Colonic mucosa (tissue), 4 donors: ENCODE measurements around the gene SHLD3. TPM values are rescaled to one million over a fixed set of nuclear protein-coding genes. Genes with fewer than 3 reads are reported as not detected.
A peak's percentile ranks its signal among the peaks of the same experiment; 100 is the strongest.

Experiments used
- DNase-seq: peaks from one replicate; pipeline ENCODE4 v3.0.0-alpha.2; 2020
- H3K27ac ChIP-seq: fragments of 200-600 bp; one replicate; pipeline ENCODE4 v1.8.0; 2021
- H3K27me3 ChIP-seq: fragments of 200-600 bp; one replicate; pipeline ENCODE4 v1.8.0; 2021
- H3K36me3 ChIP-seq: fragments of 200-600 bp; one replicate; pipeline ENCODE4 v1.8.0; 2021
- H3K4me1 ChIP-seq: fragments of 200-600 bp; one replicate; pipeline ENCODE4 v1.8.0; 2021; ENCODE audit warnings: mild to moderate bottlenecking
- H3K4me3 ChIP-seq: fragments of 200-600 bp; one replicate; pipeline ENCODE4 v1.8.0; 2021
- H3K9ac ChIP-seq, 2 donors: one replicate each; pipeline ENCODE4 v1.7.0; 2013; ENCODE audit warnings: control low read depth in 2 of 2, low read depth in 2 of 2, low read length in 2 of 2
- H3K9me3 ChIP-seq: fragments of 200-600 bp; one replicate; pipeline ENCODE4 v1.8.0; 2021
- intact Hi-C: fragments of 100-400 bp; cut with DNase I; formaldehyde crosslinking; loops from one replicate; pipeline ENCODE4 v1.14.1; 2022
- total RNA-seq, 2 donors: library from RNA; stranded (reverse); fragmentation: NEBNext Ultra II Directional in 1 of 2; extraction: Animal tissue kit (Norgen Biotek cat#: 25700) in 1 of 2; gene quantifications; one replicate each; pipeline ENCODE4 v1.2.1, GENCODE V29; 2021
- TF ChIP-seq, protein P1 (sequence below): fragments of 200-600 bp; IDR thresholded peaks from one replicate; pipeline ENCODE4 v1.8.0; 2022; ENCODE audit warnings: antibody characterized with exemption, mild to moderate bottlenecking
- donor health status: healthy.
- donor health status: DM: no; HTN: no; CAD: no.
- donor health status: DM: no; HTN: no; CAD: no.

The SHLD3 gene
- total RNA-seq, 2 donors from 2014 or later: 3.1 to 3.9 TPM

DNA sequence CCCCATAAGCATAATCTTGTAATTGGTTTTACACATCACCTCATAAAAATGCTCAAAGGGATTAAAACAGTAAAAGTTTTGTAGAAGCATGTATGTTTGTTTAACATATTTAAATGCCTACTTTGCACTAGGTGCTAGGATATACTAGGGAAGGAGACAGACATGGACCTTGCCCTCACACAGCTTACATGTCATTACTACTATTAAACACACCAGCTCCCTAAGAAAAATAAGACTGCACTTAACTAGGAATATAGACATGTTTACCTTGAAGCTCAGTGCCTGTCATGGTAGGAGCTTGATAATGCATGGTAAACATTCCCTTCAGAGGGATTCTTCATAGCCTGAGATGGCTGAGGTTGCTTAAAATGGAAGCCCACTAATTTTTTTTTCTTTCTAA is 6.2 kb downstream of the SHLD3 start:
- no peak for DNase-seq
- H3K9me3 ChIP-seq: no peaks in the 10 kb centered on the region
- H3K4me1 ChIP-seq: peaks cover 3% of the 10 kb centered on the region
- TF ChIP-seq, protein P1, sequence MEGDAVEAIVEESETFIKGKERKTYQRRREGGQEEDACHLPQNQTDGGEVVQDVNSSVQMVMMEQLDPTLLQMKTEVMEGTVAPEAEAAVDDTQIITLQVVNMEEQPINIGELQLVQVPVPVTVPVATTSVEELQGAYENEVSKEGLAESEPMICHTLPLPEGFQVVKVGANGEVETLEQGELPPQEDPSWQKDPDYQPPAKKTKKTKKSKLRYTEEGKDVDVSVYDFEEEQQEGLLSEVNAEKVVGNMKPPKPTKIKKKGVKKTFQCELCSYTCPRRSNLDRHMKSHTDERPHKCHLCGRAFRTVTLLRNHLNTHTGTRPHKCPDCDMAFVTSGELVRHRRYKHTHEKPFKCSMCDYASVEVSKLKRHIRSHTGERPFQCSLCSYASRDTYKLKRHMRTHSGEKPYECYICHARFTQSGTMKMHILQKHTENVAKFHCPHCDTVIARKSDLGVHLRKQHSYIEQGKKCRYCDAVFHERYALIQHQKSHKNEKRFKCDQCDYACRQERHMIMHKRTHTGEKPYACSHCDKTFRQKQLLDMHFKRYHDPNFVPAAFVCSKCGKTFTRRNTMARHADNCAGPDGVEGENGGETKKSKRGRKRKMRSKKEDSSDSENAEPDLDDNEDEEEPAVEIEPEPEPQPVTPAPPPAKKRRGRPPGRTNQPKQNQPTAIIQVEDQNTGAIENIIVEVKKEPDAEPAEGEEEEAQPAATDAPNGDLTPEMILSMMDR: no peak
- no peaks in the 10 kb centered on the region for H3K36me3 ChIP-seq
- intact Hi-C loops: no loop called here
- no peaks in the 10 kb centered on the region for H3K27me3 ChIP-seq
- no peak overlapping the region for H3K9ac ChIP-seq
- H3K27ac ChIP-seq: no peak overlapping the region
- H3K4me3 ChIP-seq: no peak overlapping the region

DNA sequence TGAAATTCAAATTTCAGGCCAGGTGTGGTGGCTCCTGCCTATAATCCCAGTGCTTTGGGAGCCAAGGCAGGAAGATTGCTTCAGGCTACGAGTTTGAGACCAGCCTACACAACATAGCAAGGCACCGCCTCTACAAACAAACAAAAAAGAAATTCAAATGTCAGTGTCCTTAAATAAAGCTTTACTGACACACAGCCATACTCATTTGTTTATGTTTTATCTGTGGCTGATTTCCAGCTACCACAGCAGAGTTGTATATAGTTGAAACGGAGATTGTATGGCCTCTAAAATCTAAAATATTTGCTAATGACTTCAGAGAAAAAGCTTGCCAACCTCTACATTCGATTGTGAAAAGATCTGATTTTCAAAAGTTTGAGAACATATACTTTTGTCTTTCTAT is 15.4 kb downstream of the SHLD3 start:
- no peaks in the 10 kb centered on the region for H3K9me3 ChIP-seq
- intact Hi-C loops: no loop called here
- no peaks in the 10 kb centered on the region for H3K4me1 ChIP-seq
- H3K27ac ChIP-seq: no peak overlapping the region
- DNase-seq: no peak
- H3K27me3 ChIP-seq: no peaks in the 10 kb centered on the region
- TF ChIP-seq, protein P1: no peak
- no peaks in the 10 kb centered on the region for H3K36me3 ChIP-seq
- no peak overlapping the region for H3K9ac ChIP-seq
- no peak overlapping the region for H3K4me3 ChIP-seq

DNA sequence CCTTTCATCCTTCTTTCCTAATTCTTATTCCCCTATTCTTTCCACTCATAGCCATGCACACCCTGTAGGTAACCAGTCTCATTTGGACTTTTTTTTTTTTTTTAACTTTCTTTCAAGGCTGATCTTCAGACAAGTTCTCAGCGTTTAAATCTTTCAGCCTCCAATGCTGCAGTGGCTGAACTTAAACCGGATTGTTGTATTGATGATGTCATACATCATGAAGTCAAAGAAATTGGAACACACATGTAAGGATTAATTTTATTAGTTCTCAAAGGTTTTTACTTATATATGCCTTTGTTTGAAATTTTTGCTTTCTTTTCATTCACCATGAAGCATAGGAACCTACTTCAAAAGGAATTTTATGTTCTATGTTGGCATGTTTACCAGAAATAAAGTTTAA is 22.1 kb downstream of the SHLD3 start:
- Histone ChIP-seq H3K9me3 (no peaks in the 10 kb centered on the region), H3K4me3 (no peak overlapping the region), H3K36me3 (no peaks in the 10 kb centered on the region), H3K27ac (no peak overlapping the region), H3K4me1 (no peaks in the 10 kb centered on the region), H3K9ac (no peak overlapping the region), H3K27me3 (no peaks in the 10 kb centered on the region)
- intact Hi-C loops: no loop called here
- TF ChIP-seq, protein P1: no peak
- DNase-seq: no peak

- TF ChIP-seq, protein P1: no peak
- no peaks in the 10 kb centered on the region for H3K9me3 ChIP-seq
- H3K4me3 ChIP-seq: no peak overlapping the region
- H3K9ac ChIP-seq: no peak overlapping the region
- no peak overlapping the region for H3K27ac ChIP-seq
- DNase-seq: no peak
- H3K27me3 ChIP-seq: no peaks in the 10 kb centered on the region
- intact Hi-C loops: no loop called here
- no peaks in the 10 kb centered on the region for H3K36me3 ChIP-seq
- H3K4me1 ChIP-seq: no peaks in the 10 kb centered on the region
Observed at GRCh38 chr5:65647941-65648340, 23.1 kb downstream of the SHLD3 start.

- no peak overlapping the region for H3K27ac ChIP-seq
- no peak overlapping the region for H3K9ac ChIP-seq
- H3K27me3 ChIP-seq: no peaks in the 10 kb centered on the region
- TF ChIP-seq, protein P1: no peak
- intact Hi-C loops: no loop called here
- no peaks in the 10 kb centered on the region for H3K36me3 ChIP-seq
- H3K4me3 ChIP-seq: no peak overlapping the region
- no peaks in the 10 kb centered on the region for H3K9me3 ChIP-seq
- H3K4me1 ChIP-seq: no peaks in the 10 kb centered on the region
- peak; percentile 71 for DNase-seq
Observed at GRCh38 chr5:65651144-65651543, 26.3 kb downstream of the SHLD3 start.

- no peaks in the 10 kb centered on the region for H3K9me3 ChIP-seq
- no peak for DNase-seq
- no peaks in the 10 kb centered on the region for H3K36me3 ChIP-seq
- intact Hi-C loops: no loop called here
- no peak overlapping the region for H3K27ac ChIP-seq
- no peak overlapping the region for H3K4me3 ChIP-seq
- H3K27me3 ChIP-seq: no peaks in the 10 kb centered on the region
- no peaks in the 10 kb centered on the region for H3K4me1 ChIP-seq
- TF ChIP-seq, protein P1: no peak
- H3K9ac ChIP-seq: no peak overlapping the region
Observed at GRCh38 chr5:65654713-65655112, 29.9 kb downstream of the SHLD3 start.
